H1 (cell line): Measurements from ENCODE around the gene SMARCA4. TPM values are rescaled to one million over a fixed set of nuclear protein-coding genes. Genes with fewer than 3 reads are reported as not detected.

ENCODE experiments used
- CTCF ChIA-PET: fragments of 300-600 bp; sonication (Branson Sonifier 250); formaldehyde crosslinking; loops from one replicate; lab custom pipeline; 2021; ENCODE audit not compliant: partially characterized antibody; lab: Charles Lee
- POLR2A ChIA-PET: fragments of 300-600 bp; sonication (Branson Sonifier 250); formaldehyde crosslinking; loops from one replicate; lab custom pipeline; 2021; ENCODE audit warnings: inconsistent platforms; ENCODE audit not compliant: partially characterized antibody; lab: Charles Lee
- DNase-seq, 2 experiments: peaks; one replicate each; pipeline versions ENCODE4 v3.0.0 to v3.0.0-alpha.2; 2010 to 2022; ENCODE audit warnings: low spot score in 2 of 2, low read depth in 1 of 2, mixed read lengths in 1 of 2
- FAIRE-seq: peaks from 2 replicates; lab custom pipeline; 2011; peaks lifted over from hg19 to GRCh38; lab: Jason Lieb, UNC
- H2AFZ ChIP-seq: 2 replicates; pipeline ENCODE4 v1.8.1; 2012; ENCODE audit warnings: low read length, inconsistent platforms
- H2AK5ac ChIP-seq: 2 replicates; pipeline ENCODE4 v1.6.1; 2013; ENCODE audit warnings: low read depth, low read length
- H2BK120ac ChIP-seq: replicated peaks from 2 replicates; pipeline ENCODE3; 2013; ENCODE audit warnings: low read depth, low read length, inconsistent platforms
- H2BK12ac ChIP-seq: 2 replicates; pipeline ENCODE4 v1.6.1; 2013; ENCODE audit warnings: low read depth, low read length
- H2BK15ac ChIP-seq: 2 replicates; pipeline ENCODE4 v1.6.1; 2013; ENCODE audit warnings: low read length
- H2BK20ac ChIP-seq: 2 replicates; pipeline ENCODE4 v1.6.1; 2013; ENCODE audit warnings: low read length
- H2BK5ac ChIP-seq: 2 replicates; pipeline ENCODE4 v1.6.1; 2013; ENCODE audit warnings: low read depth, low read length
- H3K14ac ChIP-seq: 2 replicates; pipeline ENCODE4 v1.6.1; 2013; ENCODE audit warnings: inconsistent platforms; ENCODE audit not compliant: insufficient read length
- H3K18ac ChIP-seq: 2 replicates; pipeline ENCODE4 v1.6.1; 2013; ENCODE audit warnings: low read length; ENCODE audit errors: extremely low read depth
- H3K23ac ChIP-seq: 2 replicates; pipeline ENCODE4 v1.6.1; 2013; ENCODE audit warnings: inconsistent platforms; ENCODE audit not compliant: insufficient read length
- H3K23me2 ChIP-seq: 2 replicates; pipeline ENCODE4 v1.6.1; 2013; ENCODE audit warnings: low read depth, low read length
- H3K27ac ChIP-seq: 2 replicates; pipeline ENCODE4 v1.6.1; 2011; ENCODE audit warnings: low read depth, low read length, inconsistent platforms
- H3K27me3 ChIP-seq, 4 experiments: replicated peaks in 1 of 4; 1 replicate in 1 of 4; 2 replicates in 3 of 4; pipeline versions ENCODE4 v1.6.1 to v1.8.1; 2011 to 2013; ENCODE audit warnings: low read length in 3 of 4, mild to moderate bottlenecking in 3 of 4, inconsistent platforms in 2 of 4, mixed read lengths in 2 of 4, moderate library complexity in 1 of 4; ENCODE audit not compliant: control insufficient read depth in 3 of 4, insufficient read depth in 3 of 4; ENCODE audit errors: extremely low read depth in 1 of 4
- H3K36me3 ChIP-seq, 4 experiments: 2 replicates each; pipeline versions ENCODE4 v1.6.1 to v1.8.1; 2011 to 2013; ENCODE audit warnings: mild to moderate bottlenecking in 4 of 4, low read length in 3 of 4, moderate library complexity in 2 of 4, control low read depth in 1 of 4, inconsistent platforms in 1 of 4; ENCODE audit not compliant: insufficient read depth in 4 of 4, control insufficient read depth in 2 of 4
- H3K4ac ChIP-seq: replicated peaks from 2 replicates; pipeline ENCODE3; 2013; ENCODE audit warnings: low read length, low read depth, mixed read lengths, inconsistent platforms; ENCODE audit not compliant: insufficient read length
- H3K4me1 ChIP-seq, 4 experiments: replicated peaks in 1 of 4; 1 replicate in 1 of 4; 2 replicates in 3 of 4; pipeline versions ENCODE4 v1.6.1 to v1.8.1; 2011 to 2013; ENCODE audit warnings: low read length in 3 of 4, inconsistent platforms in 2 of 4, mixed read lengths in 1 of 4; ENCODE audit not compliant: insufficient read depth in 4 of 4, control insufficient read depth in 3 of 4
- H3K4me2 ChIP-seq, 2 experiments: 2 replicates each; pipeline versions ENCODE4 v1.6.1 to v1.8.1; 2011 to 2013; ENCODE audit warnings: low read depth in 2 of 2, low read length in 2 of 2, control low read depth in 1 of 2, inconsistent platforms in 1 of 2, mild to moderate bottlenecking in 1 of 2; ENCODE audit not compliant: insufficient read depth in 1 of 2
- H3K4me3 ChIP-seq, 4 experiments: fragments of 200-600, 300-600 bp in 1 of 4; sonication (generic), shearing (Covaris generic), sonication (Bioruptor Twin) in 1 of 4; 2 replicates each; pipeline versions ENCODE4 v1.5.1 to v1.8.1; 2011 to 2016; ENCODE audit warnings: low read length in 4 of 4, low read depth in 3 of 4, control low read depth in 2 of 4, inconsistent platforms in 2 of 4, mild to moderate bottlenecking in 2 of 4, mixed read lengths in 1 of 4, moderate library complexity in 1 of 4; ENCODE audit not compliant: insufficient read depth in 2 of 4; ENCODE audit errors: extremely low read depth in 1 of 4
- H3K56ac ChIP-seq: replicated peaks from 2 replicates; pipeline ENCODE3; 2013; ENCODE audit warnings: low read depth, mild to moderate bottlenecking, mixed read lengths, low read length, inconsistent platforms; ENCODE audit not compliant: insufficient read length
- H3K79me1 ChIP-seq: 2 replicates; pipeline ENCODE4 v1.6.1; 2013; ENCODE audit warnings: low read depth, low read length, control low read depth
- H3K79me2 ChIP-seq, 2 experiments: 2 replicates each; pipeline versions ENCODE4 v1.6.1 to v1.8.1; 2012 to 2013; ENCODE audit warnings: low read length in 2 of 2, mild to moderate bottlenecking in 2 of 2, inconsistent platforms in 1 of 2; ENCODE audit not compliant: insufficient read depth in 2 of 2, control insufficient read depth in 1 of 2
- H3K9ac ChIP-seq, 4 experiments: replicated peaks in 1 of 4; 1 replicate in 1 of 4; 2 replicates in 3 of 4; pipeline versions ENCODE4 v1.6.1 to v1.8.1; 2011 to 2013; ENCODE audit warnings: low read depth in 3 of 4, low read length in 3 of 4, control low read depth in 2 of 4, mild to moderate bottlenecking in 2 of 4, moderate library complexity in 2 of 4, inconsistent platforms in 1 of 4; ENCODE audit errors: extremely low read depth in 1 of 4
- H3K9me3 ChIP-seq, 2 experiments: 2 replicates each; pipeline versions ENCODE4 v1.6.1 to v1.8.1; 2012 to 2013; ENCODE audit warnings: mild to moderate bottlenecking in 2 of 2, moderate library complexity in 2 of 2, control low read depth in 1 of 2, inconsistent platforms in 1 of 2, low read depth in 1 of 2, low read length in 1 of 2, mixed read lengths in 1 of 2; ENCODE audit not compliant: insufficient read depth in 2 of 2
- H4K20me1 ChIP-seq, 2 experiments: replicated peaks in 1 of 2; 2 replicates each; pipeline versions ENCODE3 to v1.8.1; 2011 to 2013; ENCODE audit warnings: inconsistent platforms in 2 of 2, low read length in 2 of 2, mild to moderate bottlenecking in 1 of 2; ENCODE audit not compliant: insufficient read depth in 2 of 2, control insufficient read depth in 1 of 2
- H4K5ac ChIP-seq: 2 replicates; pipeline ENCODE4 v1.6.1; 2013; ENCODE audit warnings: low read length, low read depth, mixed read lengths, inconsistent platforms; ENCODE audit not compliant: insufficient read length
- H4K8ac ChIP-seq: 2 replicates; pipeline ENCODE4 v1.8.0; 2013; ENCODE audit warnings: mild to moderate bottlenecking, moderate library complexity, low read length, inconsistent platforms; ENCODE audit not compliant: insufficient read depth; ENCODE audit errors: extremely low read depth
- H4K91ac ChIP-seq: replicated peaks from 2 replicates; pipeline ENCODE3; 2013; ENCODE audit warnings: low read length, mixed read lengths, inconsistent platforms; ENCODE audit not compliant: insufficient read length
- ASH2L ChIP-seq: fragments of 200-600, 300-600 bp; sonication (generic); IDR thresholded peaks from one replicate; pipeline ENCODE4 v1.7.1; 2017; ENCODE audit warnings: low read length
- EP300 ChIP-seq, 2 experiments: IDR thresholded peaks; 1 replicate in 1 of 2; 2 replicates in 1 of 2; pipeline ENCODE4 v1.6.1; 2011 to 2012; ENCODE audit warnings: low read depth in 2 of 2, low read length in 2 of 2, mild to moderate bottlenecking in 2 of 2, borderline replicate concordance in 1 of 2, inconsistent platforms in 1 of 2, moderate library complexity in 1 of 2
- NANOG ChIP-seq: IDR thresholded peaks from 2 replicates; pipeline ENCODE4 v1.6.1; 2011; ENCODE audit warnings: low read length, low read depth, mild to moderate bottlenecking, inconsistent platforms; ENCODE audit not compliant: insufficient read depth, poor library complexity, severe bottlenecking
- RBBP5 ChIP-seq: IDR thresholded peaks from 2 replicates; pipeline ENCODE4 v1.7.1; 2012; ENCODE audit warnings: low read depth, mild to moderate bottlenecking, inconsistent platforms, low read length, moderate library complexity, borderline replicate concordance
- RFX5 ChIP-seq: IDR thresholded peaks from 2 replicates; pipeline ENCODE4 v1.6.1; 2011; ENCODE audit warnings: low read depth, low read length, improper control_type of control experiment, borderline replicate concordance
- SP4 ChIP-seq: IDR thresholded peaks from 2 replicates; pipeline ENCODE4 v1.6.1; 2012; ENCODE audit warnings: low read length, inconsistent platforms
- TBP ChIP-seq: IDR thresholded peaks from 2 replicates; pipeline ENCODE4 v1.6.1; 2011; ENCODE audit warnings: low read depth, low read length, improper control_type of control experiment
- YY1 ChIP-seq: IDR thresholded peaks from 2 replicates; pipeline ENCODE4 v1.6.1; 2011; ENCODE audit warnings: low read depth, mild to moderate bottlenecking, low read length
- WGBS, 2 experiments: shearing (Covaris generic) in 1 of 2; methylation state at CpG; one replicate each; pipeline versions ENCODE4 v1.1.6 to v1.1.7; 2013 to 2015; ENCODE audit warnings: low lambda C conversion rate in 2 of 2, mixed read lengths in 2 of 2, inconsistent platforms in 1 of 2, low coverage in 1 of 2, missing lambda C conversion rate in 1 of 2; ENCODE audit not compliant: insufficient replicate concordance in 2 of 2, insufficient coverage in 1 of 2, insufficient read length in 1 of 2; ENCODE audit errors: extremely low coverage in 1 of 2, missing lambda C conversion rate in 1 of 2; 5-methylcytosine and 5-hydroxymethylcytosine counted together
- polyA plus RNA-seq, 7 experiments: library from polyadenylated mRNA; depleted of rRNA in 3 of 7; stranded (reverse) in 5 of 7; unstranded in 2 of 7; fragments of >200 nt in 5 of 7; fragments of 200-250 nt in 2 of 7; gene quantifications; 1 replicate in 5 of 7; 2 replicates in 1 of 7; 4 replicates in 1 of 7; pipeline versions ENCODE4 v1.2.1 to v1.2.3, GENCODE V29; 2011 to 2013; ENCODE audit warnings: missing spikeins in 2 of 7, mixed read lengths in 2 of 7
- total RNA-seq: library from RNA; stranded (reverse); fragmentation: NEBNext Ultra II Directional; extraction: Animal tissue kit (Norgen Biotek cat#: 25700); gene quantifications from 2 replicates; pipeline ENCODE4 v1.2.1, GENCODE V29; 2021
- TF ChIP-seq, protein P1 (sequence below): IDR thresholded peaks from 2 replicates; pipeline ENCODE4 v1.6.1; 2012; ENCODE audit warnings: inconsistent platforms
- TF ChIP-seq, protein P2 (sequence below): IDR thresholded peaks from 2 replicates; pipeline ENCODE4 v1.6.1; 2011; ENCODE audit warnings: low read length, improper control_type of control experiment

Gene SMARCA4
- total and polyA plus RNA-seq, 2 of the 8 experiments (the other 6 are each of a cell fraction or from before 2014, with no cell fraction given) = 86.4 to 263 TPM

DNA sequence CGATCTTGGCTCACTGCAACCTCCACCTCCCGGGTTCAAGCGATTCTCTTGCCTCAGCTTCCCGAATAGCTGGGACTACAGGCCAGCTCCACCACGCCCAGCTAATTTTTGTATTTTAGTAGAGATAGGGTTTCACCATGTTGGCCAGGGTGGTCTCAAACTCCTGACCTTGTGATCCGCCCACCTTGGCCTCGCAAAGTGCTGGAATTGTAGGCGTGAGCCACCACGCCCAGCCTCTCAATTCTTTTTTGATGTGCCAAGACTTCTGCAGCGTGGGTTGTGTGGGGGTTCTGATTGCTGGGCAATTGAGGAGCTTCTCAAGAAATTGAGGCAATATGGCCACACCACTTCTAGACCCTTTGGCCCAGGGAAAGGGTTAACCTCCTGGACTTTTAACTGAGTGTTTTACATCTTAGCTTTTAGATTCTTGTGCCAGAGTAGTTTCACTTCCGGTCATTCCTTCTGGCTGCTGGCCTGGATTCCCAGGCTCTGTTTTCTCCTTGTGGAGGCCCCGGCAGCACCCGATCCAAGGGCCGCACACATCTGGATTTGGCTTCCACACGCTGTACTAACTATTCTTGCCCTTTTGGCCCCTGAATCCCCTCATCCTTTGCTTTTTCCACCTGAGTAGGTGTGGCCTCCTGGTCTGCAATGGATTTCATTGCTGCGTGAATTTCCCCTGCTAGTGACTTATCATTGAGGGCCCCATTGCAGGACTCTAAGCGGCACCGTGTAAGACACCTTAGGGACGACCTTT, 14.7 kb downstream of the SMARCA4 start:
- Histone ChIP-seq H3K23ac (no peak overlapping the region), H4K20me1 (peaks cover 20 to 37% of the 10 kb centered on the region in 2 experiments), H3K23me2 (no peaks in the 10 kb centered on the region), H2AFZ (no peak overlapping the region), H3K9ac (no peak overlapping the region), H3K4me2 (no peak overlapping the region), H3K9me3 (no peaks in the 10 kb centered on the region; a peak in 1 of 4 replicates), H4K91ac (no peak overlapping the region), H3K4me3 (no peak overlapping the region), H3K79me1 (peaks cover 19% of the 10 kb centered on the region), H2BK5ac (no peak overlapping the region), H2AK5ac (no peak overlapping the region), H4K8ac (no peak overlapping the region), H3K27me3 (no peaks in the 10 kb centered on the region), H2BK120ac (no peak overlapping the region), H3K36me3 (no peaks in the 10 kb centered on the region), H3K4me1 (peaks cover 0 to 3% (median 0%) of the 10 kb centered on the region in 4 experiments; a peak in 3 of 7 replicates), H3K18ac (no peak overlapping the region), H4K5ac (no peak overlapping the region), H2BK20ac (no peak overlapping the region), H2BK12ac (no peak overlapping the region), H3K4ac (no peak overlapping the region), H3K27ac (no peak overlapping the region), H3K56ac (no peak overlapping the region), H2BK15ac (no peak overlapping the region), H3K14ac (no peak overlapping the region), H3K79me2 (peaks cover 34 to 94% of the 10 kb centered on the region in 2 experiments)
- FAIRE-seq (no peak), DNase-seq (no peak)
- ChIA-PET POLR2A (interaction anchor here (1.0 to 4.9 kb wide), 2 partner anchors 14 to 45 kb away, joined by 3 to 28 read pairs; partner anchors contain the start of gene SMARCA4), CTCF (interaction anchor here (0.6 to 1.3 kb wide), 2 partner anchors 10 to 24 kb away, joined by 3 to 5 read pairs; no protein-coding TSS in a partner anchor)
- 93% methylated on average over 19 of the region's 19 CpGs; no CpG with 5 or more reads in 1 of the 2 experiments for WGBS, 2 experiments
- TF ChIP-seq NANOG (no peak), SP4 (no peak), TBP (no peak), EP300 (IDR thresholded peaks at IDR 0.05; ENCODE audit: borderline replicate concordance in 1 of 2, low read depth in 2 of 2, low read length in 2 of 2) (no peak), ASH2L (no peak), YY1 (no peak), RBBP5 (no peak), RFX5 (no peak)
- TF ChIP-seq, protein P1, sequence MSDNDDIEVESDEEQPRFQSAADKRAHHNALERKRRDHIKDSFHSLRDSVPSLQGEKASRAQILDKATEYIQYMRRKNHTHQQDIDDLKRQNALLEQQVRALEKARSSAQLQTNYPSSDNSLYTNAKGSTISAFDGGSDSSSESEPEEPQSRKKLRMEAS = no peak
- TF ChIP-seq, protein P2, sequence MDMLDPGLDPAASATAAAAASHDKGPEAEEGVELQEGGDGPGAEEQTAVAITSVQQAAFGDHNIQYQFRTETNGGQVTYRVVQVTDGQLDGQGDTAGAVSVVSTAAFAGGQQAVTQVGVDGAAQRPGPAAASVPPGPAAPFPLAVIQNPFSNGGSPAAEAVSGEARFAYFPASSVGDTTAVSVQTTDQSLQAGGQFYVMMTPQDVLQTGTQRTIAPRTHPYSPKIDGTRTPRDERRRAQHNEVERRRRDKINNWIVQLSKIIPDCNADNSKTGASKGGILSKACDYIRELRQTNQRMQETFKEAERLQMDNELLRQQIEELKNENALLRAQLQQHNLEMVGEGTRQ = no peak
